ENCODE data around the gene JUN. TPM values are rescaled to one million over a fixed set of nuclear protein-coding genes. Genes with fewer than 3 reads are reported as not detected.

JUN gene
- total RNA-seq, 1 experiment from 2014 or later = 102 TPM

DNA sequence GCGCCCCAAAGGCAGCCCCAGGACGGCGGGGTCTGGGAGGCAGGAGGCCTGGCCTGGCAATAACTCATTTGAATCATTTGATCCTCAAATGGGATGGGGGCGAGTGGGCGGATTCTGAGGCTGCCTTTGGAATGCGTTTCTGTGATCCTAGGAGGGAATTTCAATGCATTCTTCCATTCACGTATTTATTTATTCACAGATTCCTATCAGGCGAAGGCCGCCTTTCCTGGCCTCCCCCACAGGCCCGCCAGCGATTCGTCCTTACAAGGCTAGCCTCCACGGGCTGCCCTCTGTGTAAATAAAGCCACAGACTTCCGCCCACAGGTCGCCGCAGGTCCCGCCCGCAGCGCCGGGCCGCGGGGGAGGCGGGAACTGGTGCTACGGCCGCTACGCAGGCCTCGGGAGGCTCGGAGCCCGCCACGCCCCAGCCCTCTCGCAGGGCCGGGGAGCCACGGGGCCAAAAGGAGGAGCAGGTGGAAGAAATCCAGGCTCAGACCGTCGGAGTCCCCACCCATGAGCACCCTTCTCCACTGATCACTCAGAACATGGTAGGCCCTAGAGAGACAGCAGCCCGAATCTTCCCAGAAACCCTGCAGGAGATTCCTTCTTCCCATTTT lies 31.3 kb upstream of the JUN start:
- peak overlapping the region; percentile 97 for H3K27ac ChIP-seq
- H3K4me1 ChIP-seq (replicated peaks) = peaks cover 69% of the 10 kb centered on the region
- H3K27me3 ChIP-seq (replicated peaks) = no peaks in the 10 kb centered on the region
- peak overlapping the region; percentile 40 for H3K4me3 ChIP-seq
- H3K36me3 ChIP-seq = no peaks in the 10 kb centered on the region
- DNase-seq (ENCODE audit: low read depth in 1 of 2, low spot score in 2 of 2) = peak; percentile 98 to 99
- H3K9me3 ChIP-seq (replicated peaks) = no peaks in the 10 kb centered on the region

DNA sequence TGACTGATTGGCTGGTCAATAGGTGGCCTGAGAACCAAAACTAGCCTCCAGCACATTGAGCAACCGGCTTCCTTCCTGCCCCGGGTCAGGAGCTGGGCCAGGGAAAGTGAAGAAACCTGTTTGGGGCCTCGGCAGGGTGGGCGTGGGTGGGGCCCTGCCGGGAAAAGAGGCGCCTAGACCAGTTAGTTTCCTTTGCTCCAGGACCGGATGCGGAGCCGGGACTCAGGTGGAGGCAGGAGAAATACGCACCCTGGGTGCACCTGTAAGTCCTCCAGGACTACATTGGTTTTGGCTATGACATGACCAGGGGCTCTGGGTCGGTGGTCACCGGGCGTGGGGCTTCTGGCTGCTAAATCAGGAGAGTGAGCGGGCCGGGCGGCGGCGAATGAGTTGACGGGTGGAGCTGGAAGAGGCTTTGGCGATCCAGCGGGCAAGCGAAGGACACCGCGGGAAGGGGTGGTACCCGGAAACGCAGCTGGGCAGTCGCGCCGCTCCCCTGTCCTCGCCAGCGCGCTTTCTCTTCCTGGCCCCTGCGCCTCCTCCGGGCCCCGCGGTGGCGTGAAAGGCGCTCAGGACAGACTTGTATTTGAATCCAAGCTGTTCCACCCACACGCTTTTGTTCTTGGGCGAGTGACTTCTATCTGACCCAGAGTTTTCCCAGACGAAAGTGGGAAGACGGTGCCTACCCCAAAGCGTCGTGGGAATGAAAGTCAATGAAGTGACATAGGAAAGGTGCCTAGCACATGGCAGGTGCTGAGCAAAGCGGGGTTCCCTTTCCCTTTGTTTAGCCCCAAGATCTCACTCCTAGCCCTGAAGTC lies 30.6 kb upstream of the JUN start:
- H3K4me1 ChIP-seq (replicated peaks) = peaks cover 62% of the 10 kb centered on the region
- H3K4me3 ChIP-seq = peak overlapping the region; percentile 29
- peak in 1 of 2 experiments; percentile 83 for DNase-seq (ENCODE audit: low read depth in 1 of 2, low spot score in 2 of 2)

DNA sequence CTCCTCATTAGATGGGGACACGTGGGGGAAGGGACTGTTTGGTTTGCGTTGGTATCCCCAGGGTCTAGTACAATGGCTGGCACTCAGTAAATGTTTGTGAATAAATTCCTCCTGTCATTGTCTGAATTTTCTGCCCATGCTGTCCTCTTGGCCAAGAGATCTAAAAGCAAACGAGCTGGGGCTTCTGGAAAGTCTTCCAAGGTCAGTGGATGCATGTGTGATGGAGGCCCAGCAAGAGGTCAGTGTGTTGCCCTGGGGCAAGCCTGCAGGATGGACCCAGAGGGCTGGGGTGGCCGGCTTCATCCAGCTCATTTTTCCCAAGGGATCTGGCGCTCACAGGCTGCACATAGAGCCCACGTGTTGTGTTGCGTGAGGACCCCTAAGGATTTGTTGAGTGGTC lies 30.0 kb upstream of the JUN start:
- DNase-seq (ENCODE audit: low read depth in 1 of 2, low spot score in 2 of 2) = peak in 1 of 2 experiments; percentile 23
- Histone ChIP-seq H3K36me3 (no peaks in the 10 kb centered on the region), H3K4me1 (replicated peaks) (peaks cover 56% of the 10 kb centered on the region), H3K4me3 (peak overlapping the region; percentile 29), H3K9me3 (replicated peaks) (no peaks in the 10 kb centered on the region), H3K27me3 (replicated peaks) (no peaks in the 10 kb centered on the region), H3K27ac (peak overlapping the region; percentile 97)

More for the DNA sequence above, 30.6 kb upstream of the JUN start:
- H3K27ac ChIP-seq = peak overlapping the region; percentile 97
- H3K9me3 ChIP-seq (replicated peaks) = no peaks in the 10 kb centered on the region
- H3K36me3 ChIP-seq = no peaks in the 10 kb centered on the region
- H3K27me3 ChIP-seq (replicated peaks) = no peaks in the 10 kb centered on the region

DNA sequence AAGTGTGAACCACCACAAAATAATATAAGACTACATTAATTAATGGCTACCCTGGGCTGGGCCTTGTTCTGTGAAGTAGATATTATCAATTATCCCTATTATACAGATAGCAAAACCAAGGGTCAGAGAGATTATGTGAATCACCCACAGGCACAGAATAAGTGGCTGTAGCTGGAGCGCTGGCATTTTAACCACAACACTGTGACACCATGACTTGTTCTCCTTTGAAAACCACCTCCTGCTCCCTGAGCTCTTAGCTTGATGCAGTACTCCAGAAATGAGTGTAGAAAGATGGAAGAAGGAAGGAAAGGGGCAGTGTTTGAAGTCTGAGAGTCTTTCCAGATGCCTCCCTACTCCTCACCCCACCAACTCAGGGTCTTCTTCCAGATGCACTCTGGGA lies 29.5 kb upstream of the JUN start:
- Histone ChIP-seq H3K36me3 (no peaks in the 10 kb centered on the region), H3K4me3 (no peak overlapping the region), H3K27ac (peak overlapping the region; percentile 97; the same call in 1 of the 2 replicates), H3K9me3 (replicated peaks) (no peaks in the 10 kb centered on the region), H3K27me3 (replicated peaks) (no peaks in the 10 kb centered on the region), H3K4me1 (replicated peaks) (peaks cover 51% of the 10 kb centered on the region)
- DNase-seq (ENCODE audit: low read depth in 1 of 2, low spot score in 2 of 2) = no peak

DNA sequence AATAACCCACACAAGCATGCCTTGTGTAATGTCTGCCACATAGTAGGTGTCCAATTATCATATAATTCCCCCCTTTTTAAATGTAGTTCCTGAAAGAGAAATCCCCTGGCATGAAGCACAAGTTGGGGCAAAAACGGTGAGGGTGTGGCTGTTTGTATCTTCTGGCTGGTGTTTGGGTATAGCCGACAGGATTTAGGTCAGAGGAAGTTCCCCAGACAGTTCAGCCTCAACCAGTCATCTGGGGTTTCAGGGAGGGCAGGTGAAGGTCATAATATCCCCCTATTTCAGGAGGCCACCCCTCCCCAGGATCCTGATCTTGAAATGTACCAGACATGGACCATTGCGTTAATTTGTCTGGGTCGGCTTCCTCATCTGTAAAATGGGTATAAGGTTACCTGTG lies 29.1 kb upstream of the JUN start:
- no peak overlapping the region for H3K4me3 ChIP-seq
- H3K27me3 ChIP-seq (replicated peaks) = no peaks in the 10 kb centered on the region
- H3K36me3 ChIP-seq = no peaks in the 10 kb centered on the region
- no peak for DNase-seq (ENCODE audit: low read depth in 1 of 2, low spot score in 2 of 2)
- H3K4me1 ChIP-seq (replicated peaks) = peaks cover 47% of the 10 kb centered on the region
- H3K9me3 ChIP-seq (replicated peaks) = no peaks in the 10 kb centered on the region
- no peak overlapping the region for H3K27ac ChIP-seq

DNA sequence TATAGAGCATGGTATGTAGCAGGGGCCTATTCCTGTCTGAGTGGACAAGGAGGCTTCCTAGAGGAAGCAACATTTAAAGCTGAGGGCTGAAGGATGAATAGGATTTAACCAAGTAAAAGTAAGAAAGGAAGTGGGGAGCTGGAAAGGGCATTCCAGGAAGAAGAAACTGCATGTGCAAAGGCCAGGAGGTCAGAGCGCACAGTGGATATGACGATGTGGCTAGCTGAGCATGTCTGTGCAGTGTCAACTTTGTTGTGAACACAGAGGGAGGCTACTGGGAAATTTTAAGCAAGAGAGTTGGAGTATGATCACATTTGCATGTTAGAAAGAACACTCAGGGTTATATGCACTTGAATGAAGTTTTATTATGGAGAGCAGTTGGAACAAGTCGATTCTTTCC lies 28.6 kb upstream of the JUN start:
- no peak overlapping the region for H3K27ac ChIP-seq
- H3K4me1 ChIP-seq (replicated peaks) = peaks cover 42% of the 10 kb centered on the region
- no peak overlapping the region for H3K4me3 ChIP-seq
- H3K27me3 ChIP-seq (replicated peaks) = no peaks in the 10 kb centered on the region
- no peaks in the 10 kb centered on the region for H3K36me3 ChIP-seq
- no peak for DNase-seq (ENCODE audit: low read depth in 1 of 2, low spot score in 2 of 2)
- no peaks in the 10 kb centered on the region for H3K9me3 ChIP-seq (replicated peaks)

DNA sequence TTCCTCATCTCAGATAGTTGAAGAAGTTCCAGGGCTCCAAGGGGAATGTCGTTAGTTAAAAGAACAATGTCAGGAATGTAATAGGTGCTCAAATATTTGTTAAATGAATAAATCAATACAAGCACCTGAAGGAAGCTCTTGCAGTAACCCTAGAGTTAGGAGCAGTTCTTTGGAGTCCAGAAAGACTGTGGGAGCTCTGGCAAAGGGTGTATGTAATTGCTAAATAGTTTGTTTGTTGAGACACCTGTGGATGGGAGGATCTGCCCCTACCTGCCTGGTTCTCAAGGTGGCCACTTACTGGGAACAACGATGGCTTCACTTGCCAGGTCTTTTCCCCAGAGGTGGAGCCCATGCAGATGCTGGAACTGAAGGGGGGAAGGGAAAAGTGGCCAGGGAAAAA lies 27.5 kb upstream of the JUN start:
- no peak for DNase-seq (ENCODE audit: low read depth in 1 of 2, low spot score in 2 of 2)
- no peak overlapping the region for H3K4me3 ChIP-seq
- H3K27me3 ChIP-seq (replicated peaks) = no peaks in the 10 kb centered on the region
- H3K27ac ChIP-seq = no peak overlapping the region
- H3K36me3 ChIP-seq = no peaks in the 10 kb centered on the region
- no peaks in the 10 kb centered on the region for H3K9me3 ChIP-seq (replicated peaks)
- H3K4me1 ChIP-seq (replicated peaks) = peaks cover 31% of the 10 kb centered on the region

DNA sequence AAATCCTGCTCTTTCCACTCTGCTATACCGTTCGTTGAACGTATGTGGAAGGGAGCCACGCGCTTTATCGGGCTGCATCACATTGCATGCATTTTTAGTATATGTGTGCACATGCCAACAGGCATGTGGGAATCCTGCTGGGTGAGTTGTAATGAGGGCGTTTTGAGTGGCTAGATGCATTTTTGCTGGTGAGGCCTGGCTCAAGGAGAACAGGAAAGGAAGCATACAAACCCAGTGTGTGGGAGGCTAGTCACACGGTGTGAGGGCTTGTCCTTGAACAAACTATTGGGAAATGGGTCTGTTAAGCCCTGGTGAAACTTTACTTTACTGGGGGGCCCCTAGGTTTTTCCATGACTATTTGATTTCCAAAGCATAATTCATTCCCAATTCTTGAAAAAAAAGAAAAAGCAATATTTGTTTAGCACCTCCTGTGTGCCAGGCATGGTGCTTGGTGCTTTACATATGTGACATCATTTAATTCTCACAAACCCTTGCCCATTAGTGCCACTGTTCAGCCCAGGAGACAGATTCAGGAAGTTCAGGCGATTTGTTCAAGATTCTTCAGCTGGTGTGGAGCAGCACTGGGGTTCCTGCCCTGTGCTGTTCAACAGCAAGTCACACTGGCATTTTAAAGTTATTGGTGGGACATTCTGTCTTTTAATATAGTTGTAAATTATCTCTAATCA lies 25.6 kb upstream of the JUN start:
- H3K4me3 ChIP-seq = no peak overlapping the region
- H3K36me3 ChIP-seq = no peaks in the 10 kb centered on the region
- H3K27ac ChIP-seq = no peak overlapping the region
- no peaks in the 10 kb centered on the region for H3K27me3 ChIP-seq (replicated peaks)
- no peaks in the 10 kb centered on the region for H3K9me3 ChIP-seq (replicated peaks)
- H3K4me1 ChIP-seq (replicated peaks) = peaks cover 17% of the 10 kb centered on the region
- no peak for DNase-seq (ENCODE audit: low read depth in 1 of 2, low spot score in 2 of 2)

DNA sequence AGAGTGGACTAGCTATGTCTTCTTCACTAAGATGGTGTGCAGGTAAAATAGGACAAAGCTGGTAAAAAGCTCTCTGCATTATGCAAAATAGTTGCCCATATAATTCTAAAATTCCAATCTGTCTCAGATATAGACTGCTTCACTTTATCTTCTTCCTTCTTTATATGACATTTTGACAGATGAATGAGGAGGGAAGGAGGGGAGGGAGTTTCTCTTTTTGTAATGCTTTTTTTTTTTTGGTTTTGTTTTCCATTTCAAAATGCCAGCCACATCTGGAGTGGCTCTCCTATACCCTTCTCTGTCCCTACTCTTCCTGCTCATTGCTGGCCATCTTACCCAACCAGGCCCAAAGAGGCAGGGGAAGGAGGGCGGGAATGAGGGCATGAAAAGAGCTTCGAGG lies 24.2 kb upstream of the JUN start:
- Histone ChIP-seq H3K4me1 (replicated peaks) (peaks cover 3% of the 10 kb centered on the region), H3K4me3 (no peak overlapping the region), H3K27ac (no peak overlapping the region), H3K36me3 (no peaks in the 10 kb centered on the region), H3K27me3 (replicated peaks) (no peaks in the 10 kb centered on the region), H3K9me3 (replicated peaks) (no peaks in the 10 kb centered on the region)
- DNase-seq (ENCODE audit: low read depth in 1 of 2, low spot score in 2 of 2) = no peak

DNA sequence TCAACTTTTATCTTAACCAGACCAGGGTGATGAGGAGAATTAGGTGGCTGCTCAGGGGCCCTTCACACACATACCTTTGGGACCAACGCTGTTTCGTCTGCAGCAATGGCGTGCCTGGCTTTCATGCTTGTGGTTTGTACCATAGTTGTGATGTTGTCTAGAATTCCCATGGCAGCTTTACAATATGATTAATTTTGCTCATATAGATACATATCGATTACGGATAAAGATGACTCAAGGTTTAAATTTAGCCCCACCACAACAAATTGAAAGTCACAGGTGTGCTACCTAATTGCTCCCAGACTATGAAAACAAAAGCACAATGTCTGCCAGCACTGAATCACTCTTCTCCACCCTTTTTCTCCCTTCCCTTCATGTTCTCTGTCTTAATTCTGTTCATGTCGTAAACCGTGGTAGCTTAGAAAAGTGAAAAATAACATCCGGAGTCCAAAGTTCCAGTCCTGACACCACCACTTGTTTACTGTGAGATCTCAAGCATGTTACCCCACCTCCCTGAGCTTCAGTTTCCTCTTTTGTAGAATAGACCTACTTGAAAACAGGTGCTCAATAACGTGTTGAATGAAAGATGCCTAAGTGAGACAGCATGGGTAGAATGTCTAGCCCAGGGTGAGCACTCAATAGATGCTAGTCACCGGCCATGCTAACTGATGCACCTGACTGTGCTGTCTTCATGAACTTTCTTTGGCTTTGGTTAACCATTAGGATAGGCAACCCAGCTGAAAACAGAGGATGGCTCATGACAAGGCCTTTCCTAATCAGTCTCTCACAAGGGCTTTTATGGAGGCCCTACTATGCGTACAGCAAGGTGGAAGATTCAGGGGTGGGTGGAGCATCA lies 22.1 kb upstream of the JUN start:
- H3K4me3 ChIP-seq = no peak overlapping the region
- DNase-seq (ENCODE audit: low read depth in 1 of 2, low spot score in 2 of 2) = no peak
- no peaks in the 10 kb centered on the region for H3K9me3 ChIP-seq (replicated peaks)
- no peak overlapping the region for H3K27ac ChIP-seq
- no peaks in the 10 kb centered on the region for H3K4me1 ChIP-seq (replicated peaks)
- H3K36me3 ChIP-seq = no peaks in the 10 kb centered on the region
- H3K27me3 ChIP-seq (replicated peaks) = no peaks in the 10 kb centered on the region

DNA sequence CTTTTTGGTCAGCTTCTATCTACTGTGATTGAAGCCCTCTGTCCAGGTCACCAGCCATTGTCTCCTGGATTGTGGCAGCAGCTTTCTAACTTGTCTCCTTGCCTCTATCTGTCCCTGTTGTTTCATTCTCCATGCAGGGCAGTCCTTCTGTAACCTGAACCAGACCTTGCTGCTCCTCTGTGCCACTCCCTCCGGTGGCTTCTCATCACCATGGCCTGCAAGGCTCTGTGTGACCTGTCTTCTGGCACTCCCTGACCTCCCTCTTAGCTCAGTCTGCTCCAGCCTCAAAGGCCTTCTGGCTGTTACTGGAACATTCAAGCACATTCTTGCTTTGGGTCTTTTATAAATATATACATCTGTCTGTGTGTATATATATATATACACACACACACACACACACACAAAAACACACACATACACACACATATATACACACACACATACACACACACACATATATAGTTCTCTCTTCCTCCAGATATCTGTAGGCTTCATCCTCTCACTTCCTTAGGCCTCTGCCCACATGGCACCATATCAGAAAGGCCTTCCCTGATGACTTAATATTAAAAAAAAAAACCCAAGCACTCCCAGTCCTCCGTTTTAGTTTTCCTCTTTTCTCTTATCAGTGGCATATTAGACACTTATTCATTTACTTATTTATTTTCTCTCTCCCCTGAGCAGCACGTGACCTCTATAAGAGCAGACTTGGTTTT lies 21.2 kb upstream of the JUN start:
- no peaks in the 10 kb centered on the region for H3K4me1 ChIP-seq (replicated peaks)
- H3K4me3 ChIP-seq = no peak overlapping the region
- DNase-seq (ENCODE audit: low read depth in 1 of 2, low spot score in 2 of 2) = no peak
- H3K9me3 ChIP-seq (replicated peaks) = no peaks in the 10 kb centered on the region
- no peaks in the 10 kb centered on the region for H3K27me3 ChIP-seq (replicated peaks)
- H3K36me3 ChIP-seq = no peaks in the 10 kb centered on the region
- no peak overlapping the region for H3K27ac ChIP-seq

DNA sequence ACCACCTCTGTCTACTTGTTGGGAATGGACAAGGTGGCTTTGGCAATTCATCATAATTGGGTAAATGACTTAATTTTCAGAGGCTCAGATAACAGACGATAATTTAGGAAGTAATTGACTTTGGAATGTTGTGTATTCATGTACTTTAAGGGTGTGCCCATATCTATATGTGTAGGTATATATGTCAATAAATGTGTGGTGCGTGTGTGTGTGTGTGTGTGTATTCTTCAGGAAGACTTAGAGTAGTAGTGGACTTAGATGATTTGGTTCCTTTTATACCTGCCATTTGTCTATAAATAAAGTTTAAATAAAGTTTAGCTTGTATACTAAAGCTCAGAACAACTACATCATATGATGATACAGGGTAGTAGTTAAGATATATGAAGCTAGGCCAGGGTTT lies 20.0 kb upstream of the JUN start:
- H3K4me1 ChIP-seq (replicated peaks) = no peaks in the 10 kb centered on the region
- H3K4me3 ChIP-seq = no peak overlapping the region
- DNase-seq (ENCODE audit: low read depth in 1 of 2, low spot score in 2 of 2) = no peak

More for the DNA sequence above, 20.0 kb upstream of the JUN start:
- Histone ChIP-seq H3K9me3 (replicated peaks) (no peaks in the 10 kb centered on the region), H3K36me3 (no peaks in the 10 kb centered on the region), H3K27me3 (replicated peaks) (no peaks in the 10 kb centered on the region), H3K27ac (no peak overlapping the region)

Measured in SJSA1 (cell line).